ENCODE measurements around the gene GALNT13.

GALNT13 gene

GRCh38 chr2:154130821-154131220 lies 259.1 kb downstream of the GALNT13 start:
- DNase-seq (ENCODE audit: low spot score), result no peak

- no peak for DNase-seq (ENCODE audit: low spot score)
Measured at GRCh38 chr2:154132827-154133226, 261.1 kb downstream of the GALNT13 start.

GRCh38 chr2:154133823-154134222 lies 262.1 kb downstream of the GALNT13 start:
- DNase-seq (ENCODE audit: low spot score), result no peak

- DNase-seq (ENCODE audit: low spot score), result no peak
Measured at GRCh38 chr2:154140249-154141025, 268.7 kb downstream of the GALNT13 start.

GRCh38 chr2:154142480-154142879 lies 270.8 kb downstream of the GALNT13 start:
- no peak for DNase-seq (ENCODE audit: low spot score)

- DNase-seq (ENCODE audit: low spot score), result no peak
Measured at GRCh38 chr2:154143105-154143504, 271.4 kb downstream of the GALNT13 start.

GRCh38 chr2:154158101-154158500 lies 286.4 kb downstream of the GALNT13 start:
- DNase-seq (ENCODE audit: low spot score), result peak; percentile 10

GRCh38 chr2:154161286-154161685 lies 289.6 kb downstream of the GALNT13 start:
- no peak for DNase-seq (ENCODE audit: low spot score)

GRCh38 chr2:154170400-154170799 lies 298.7 kb downstream of the GALNT13 start:
- no peak for DNase-seq (ENCODE audit: low spot score)

GRCh38 chr2:154173164-154173563 lies 301.4 kb downstream of the GALNT13 start:
- DNase-seq (ENCODE audit: low spot score), result no peak

- DNase-seq (ENCODE audit: low spot score), result no peak
Measured at GRCh38 chr2:154173919-154174318, 302.2 kb downstream of the GALNT13 start.

- DNase-seq (ENCODE audit: low spot score), result no peak
Measured at GRCh38 chr2:154182008-154182407, 310.3 kb downstream of the GALNT13 start.

- DNase-seq (ENCODE audit: low spot score), result no peak
Measured at GRCh38 chr2:154187948-154188347, 316.2 kb downstream of the GALNT13 start.

- no peak for DNase-seq (ENCODE audit: low spot score)
Measured at GRCh38 chr2:154189953-154190352, 318.2 kb downstream of the GALNT13 start.

- DNase-seq (ENCODE audit: low spot score), result no peak
Measured at GRCh38 chr2:154193246-154193645, 321.5 kb downstream of the GALNT13 start.

- DNase-seq (ENCODE audit: low spot score), result no peak
Measured at GRCh38 chr2:154194909-154195643, 323.4 kb downstream of the GALNT13 start.

GRCh38 chr2:154195644-154196195 lies 324.0 kb downstream of the GALNT13 start:
- DNase-seq (ENCODE audit: low spot score), result no peak

GRCh38 chr2:154198866-154199265 lies 327.1 kb downstream of the GALNT13 start:
- DNase-seq (ENCODE audit: low spot score), result no peak

GRCh38 chr2:154203206-154203605 lies 331.5 kb downstream of the GALNT13 start:
- no peak for DNase-seq (ENCODE audit: low spot score)

GRCh38 chr2:154203902-154204301 lies 332.2 kb downstream of the GALNT13 start:
- DNase-seq (ENCODE audit: low spot score), result no peak

GRCh38 chr2:154207288-154208047 lies 335.7 kb downstream of the GALNT13 start:
- DNase-seq (ENCODE audit: low spot score), result no peak

GRCh38 chr2:154223726-154224125 lies 352.0 kb downstream of the GALNT13 start:
- no peak for DNase-seq (ENCODE audit: low spot score)

All from D341Med (cell line).